BJ (cell line): ENCODE measurements around the gene MRPL28. TPM values are rescaled to one million over a fixed set of nuclear protein-coding genes. Genes with fewer than 3 reads are reported as not detected.
A peak's percentile ranks its signal among the peaks of the same experiment; 100 is the strongest.

Experiments used
- CTCF ChIA-PET: fragments of 350-600 bp; formaldehyde crosslinking; extraction: SDS; loops from one replicate; lab custom pipeline; 2021; ENCODE audit warnings: antibody characterized with exemption, inconsistent platforms; lab: Yijun Ruan, JAX
- POLR2A ChIA-PET: fragments of 300-600 bp; sonication (Branson Sonifier 250); formaldehyde crosslinking; extraction: SDS; loops from one replicate; lab custom pipeline; 2021; ENCODE audit warnings: antibody characterized with exemption; lab: Charles Lee
- DNase-seq: peaks from one replicate; pipeline ENCODE4 v3.0.0-alpha.2; 2011; ENCODE audit warnings: low read depth
- H3K27me3 ChIP-seq: 2 replicates; pipeline ENCODE4 v1.6.0; 2011; ENCODE audit warnings: low read length; ENCODE audit not compliant: control insufficient read depth, insufficient read depth
- H3K36me3 ChIP-seq: 2 replicates; pipeline ENCODE4 v1.5.1; 2011; ENCODE audit warnings: low read length; ENCODE audit not compliant: control insufficient read depth, insufficient read depth
- H3K4me3 ChIP-seq: 2 replicates; pipeline ENCODE4 v1.5.1; 2011; ENCODE audit warnings: low read depth, mild to moderate bottlenecking, control low read depth, low read length
- CTCF ChIP-seq: IDR thresholded peaks from 2 replicates; pipeline ENCODE4 v1.5.1; 2011; ENCODE audit warnings: low read depth, mild to moderate bottlenecking, control low read depth, inconsistent platforms, low read length, moderate library complexity; ENCODE audit not compliant: insufficient read depth
- polyA plus RNA-seq: library from polyadenylated mRNA; depleted of rRNA; stranded (reverse); fragments of >200 nt; gene quantifications from 2 replicates; pipeline ENCODE4 v1.2.3, GENCODE V29; 2011

MRPL28 gene
- polyA plus RNA-seq, 1 experiment: 188 TPM

DNA sequence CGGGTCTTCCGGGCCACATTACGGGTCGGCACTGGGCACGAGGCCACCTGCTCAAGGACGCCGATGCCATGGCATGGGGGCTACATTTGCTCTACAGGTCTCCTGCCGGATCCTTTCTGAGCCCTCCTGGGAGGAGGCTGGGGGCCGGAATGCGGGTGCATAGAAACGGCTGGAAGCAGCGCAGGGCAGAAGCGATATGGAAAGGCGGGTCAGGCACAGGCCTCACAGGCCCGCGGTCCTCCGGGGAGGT, 46.2 kb downstream of the MRPL28 start:
- Histone ChIP-seq H3K4me3 (no peak overlapping the region), H3K36me3 (peaks cover 1% of the 10 kb centered on the region; the same call in 1 of the 2 replicates), H3K27me3 (no peaks in the 10 kb centered on the region)
- ChIA-PET POLR2A (no interaction called here), CTCF (no interaction called here)
- no peak for TF ChIP-seq CTCF
- no peak for DNase-seq

GRCh38 chr16:322476-323143, 47.7 kb downstream of the MRPL28 start:
- ChIA-PET POLR2A (no interaction called here), CTCF (no interaction called here)
- DNase-seq: no peak
- Histone ChIP-seq H3K36me3 (peaks cover 8% of the 10 kb centered on the region), H3K27me3 (no peaks in the 10 kb centered on the region), H3K4me3 (no peak overlapping the region)
- no peak for TF ChIP-seq CTCF

- Histone ChIP-seq H3K4me3 (no peak overlapping the region), H3K27me3 (no peaks in the 10 kb centered on the region), H3K36me3 (peaks cover 11% of the 10 kb centered on the region)
- TF ChIP-seq CTCF: no peak
- no peak for DNase-seq
- CTCF ChIA-PET: interaction anchor here (0.8 kb wide), 1 partner anchor 18 kb away, joined by 3 read pairs; no protein-coding TSS in a partner anchor
- POLR2A ChIA-PET: no interaction called here
Measured at GRCh38 chr16:321532-321931, 48.8 kb downstream of the MRPL28 start.

DNA sequence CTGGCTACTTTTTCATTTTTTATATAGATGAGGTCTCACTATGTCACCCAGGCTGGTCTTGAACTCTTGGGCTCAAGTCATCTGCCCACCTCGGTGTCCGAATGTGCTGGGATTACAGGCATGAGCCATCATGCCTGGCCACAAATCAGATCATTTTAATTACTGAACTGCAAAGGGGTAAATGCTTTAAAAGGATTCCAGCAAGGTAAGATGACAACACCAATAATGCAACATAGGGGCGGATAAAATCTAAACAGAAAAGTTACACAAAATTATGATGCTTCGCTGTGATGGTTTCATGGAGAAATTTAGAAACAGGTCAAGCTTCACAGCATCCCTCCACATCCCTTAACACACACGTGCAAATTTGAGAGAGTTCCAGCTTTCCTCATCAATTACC, 50.1 kb downstream of the MRPL28 start:
- ChIA-PET CTCF (no interaction called here), POLR2A (no interaction called here)
- Histone ChIP-seq H3K27me3 (no peaks in the 10 kb centered on the region), H3K36me3 (peaks cover 11% of the 10 kb centered on the region), H3K4me3 (no peak overlapping the region)
- no peak for TF ChIP-seq CTCF
- DNase-seq: no peak

DNA sequence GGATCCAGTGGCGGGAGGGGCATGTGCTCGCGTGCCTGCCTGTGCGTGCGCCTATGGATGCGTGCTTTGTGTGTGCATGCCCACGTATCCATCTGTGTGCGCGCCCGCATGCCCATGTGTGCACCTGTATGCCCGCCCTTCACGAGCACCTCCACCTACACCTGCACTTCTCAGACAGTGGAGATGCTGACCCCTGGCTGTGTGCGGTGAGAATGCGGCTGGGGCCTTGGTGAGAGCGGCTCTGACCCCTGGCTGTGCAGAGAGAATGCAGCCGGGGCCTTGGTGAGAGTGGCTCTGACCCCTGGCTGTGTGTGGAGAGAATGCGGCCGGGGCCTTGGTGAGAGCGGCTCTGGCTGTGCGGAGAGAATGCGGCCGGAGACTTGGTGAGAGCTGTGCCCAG, 51.7 kb downstream of the MRPL28 start:
- no peak for DNase-seq
- ChIA-PET CTCF (interaction anchor here (0.6 kb wide), 1 partner anchor 25 kb away, joined by 4 read pairs; no protein-coding TSS in a partner anchor), POLR2A (no interaction called here)
- 0 out of 2 replicates have a peak, but pooled peaks have one; percentile 8 for TF ChIP-seq CTCF
- H3K27me3 ChIP-seq: no peaks in the 10 kb centered on the region
- no peak overlapping the region for H3K4me3 ChIP-seq
- peaks cover 19% of the 10 kb centered on the region for H3K36me3 ChIP-seq
